Measurements from ENCODE around the gene ZNF385A. TPM values are rescaled to one million over a fixed set of nuclear protein-coding genes. Genes with fewer than 3 reads are reported as not detected.

Gene ZNF385A
- polyA plus RNA-seq, 1 donor = 4.7 TPM

DNA sequence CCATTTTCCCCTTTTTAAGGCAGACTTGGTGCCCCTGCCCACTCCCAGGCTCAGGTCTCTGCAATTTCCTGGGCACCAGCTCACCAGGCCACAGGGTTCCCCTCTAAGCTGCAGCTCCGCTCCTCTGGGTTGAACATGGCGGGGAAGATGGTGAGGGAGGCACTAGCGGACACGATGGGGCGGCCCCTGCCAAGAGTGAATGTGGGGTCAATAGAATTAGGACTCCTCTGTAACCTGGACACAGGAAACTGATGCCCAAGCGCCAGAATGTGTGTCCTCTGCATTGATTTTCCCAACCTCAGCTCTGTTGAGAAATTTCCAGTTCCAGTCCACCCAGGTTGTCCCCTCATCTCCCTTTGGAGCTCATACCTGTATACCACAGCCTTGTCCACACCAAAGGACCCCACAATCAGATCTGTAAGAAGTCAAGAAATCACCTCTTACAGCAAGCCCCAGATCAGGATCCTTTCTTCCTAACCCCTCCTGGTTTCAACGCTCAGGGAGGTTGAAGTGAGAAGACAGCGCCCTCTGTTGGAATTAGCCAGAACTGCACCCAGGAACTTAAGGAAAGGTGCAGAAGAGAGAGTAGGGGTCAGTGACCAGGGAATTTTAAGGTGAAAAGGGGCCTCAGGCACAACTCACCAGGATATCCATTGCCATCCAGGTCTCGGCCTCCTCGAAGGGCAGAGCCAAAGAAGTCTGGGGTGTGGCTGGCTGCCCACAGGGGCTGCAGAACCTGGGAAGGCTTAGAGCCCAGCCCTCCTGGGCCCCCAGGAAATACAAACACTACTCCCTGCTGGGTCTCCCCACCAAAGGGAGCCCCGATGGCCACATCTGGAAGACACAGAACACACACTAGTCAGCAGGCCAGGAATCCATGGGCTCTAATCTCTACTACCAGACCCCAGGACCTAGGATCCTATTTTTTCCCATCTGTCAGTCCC lies 19.8 kb upstream of the ZNF385A start:
- no CpG with 5 or more reads among the region's 11 CpGs for WGBS (ENCODE audit: insufficient coverage, low lambda C conversion rate)
- no peak for DNase-seq
- no peak overlapping the region for H3K4me3 ChIP-seq (ENCODE audit: low read length)
- no peaks in the 10 kb centered on the region for H3K9me3 ChIP-seq (ENCODE audit: control insufficient read depth, low read depth, low read length)
- H3K36me3 ChIP-seq (ENCODE audit: control insufficient read depth, insufficient read depth, low read length) = peaks cover 41% of the 10 kb centered on the region
- H3K27ac ChIP-seq (ENCODE audit: low read length) = no peak overlapping the region
- H3K4me1 ChIP-seq (ENCODE audit: control insufficient read depth, insufficient read depth, low read length) = no peaks in the 10 kb centered on the region
- peaks cover 12% of the 10 kb centered on the region for H3K27me3 ChIP-seq (ENCODE audit: control insufficient read depth, insufficient read depth, low read length)

DNA sequence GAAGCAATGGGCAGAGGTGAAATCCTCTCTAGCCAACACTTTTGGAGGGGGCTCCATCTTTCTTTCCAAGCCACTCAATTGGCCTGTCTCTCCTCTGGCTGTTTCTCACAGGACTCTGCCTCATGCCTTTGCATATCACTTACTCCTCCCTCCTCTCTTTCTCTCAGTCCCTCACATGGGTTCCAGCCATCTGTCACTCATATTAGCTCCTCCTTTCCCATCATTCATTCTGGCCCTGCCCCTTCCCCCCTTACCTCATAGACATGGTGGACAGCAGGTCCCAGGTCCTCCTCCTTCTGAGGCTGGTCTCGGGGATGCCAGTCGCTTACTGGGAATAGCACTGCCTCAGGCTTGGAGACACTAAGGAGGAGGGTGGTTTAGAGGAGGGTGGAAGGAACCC lies 16.6 kb upstream of the ZNF385A start:
- DNase-seq = no peak
- Histone ChIP-seq H3K36me3 (ENCODE audit: control insufficient read depth, insufficient read depth, low read length) (peaks cover 50% of the 10 kb centered on the region), H3K4me3 (ENCODE audit: low read length) (no peak overlapping the region)

DNA sequence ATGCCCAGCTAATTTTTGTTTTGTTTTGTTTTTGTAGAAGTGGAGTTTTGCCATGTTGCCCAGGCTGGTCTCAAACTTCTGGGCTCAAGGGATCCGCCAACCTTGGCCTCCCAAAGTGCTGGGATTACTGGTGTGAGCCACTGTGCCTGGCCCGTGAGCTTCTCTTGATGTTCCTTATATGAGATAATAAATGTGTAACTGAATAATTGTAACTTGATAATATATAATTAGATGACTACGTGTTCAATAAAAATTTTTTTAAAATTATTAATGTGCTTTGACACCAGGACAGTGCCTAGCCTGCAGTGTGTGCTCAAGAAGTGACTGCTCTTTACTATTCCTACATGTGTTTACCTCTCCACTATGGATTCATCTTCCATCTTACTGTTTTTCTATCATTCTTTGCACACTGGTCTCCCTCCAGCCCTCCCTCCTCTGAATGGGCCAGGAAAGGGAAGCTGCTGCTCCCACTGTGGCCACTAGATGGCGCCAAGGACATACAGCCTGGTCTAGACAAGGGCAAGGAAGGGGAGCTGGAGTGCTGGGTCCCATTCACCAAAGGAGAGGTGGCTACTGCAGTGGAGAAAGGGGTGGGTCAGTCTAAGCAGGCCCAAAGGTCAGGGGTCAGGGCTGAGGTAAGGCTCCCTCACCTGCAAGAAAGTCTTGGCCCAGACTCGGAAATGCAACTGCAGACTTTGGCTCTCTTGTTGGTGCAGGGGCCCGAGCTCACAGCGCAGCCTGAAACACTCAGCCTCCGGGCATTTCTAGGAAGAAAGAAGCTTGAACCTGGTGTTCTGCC lies 14.7 kb upstream of the ZNF385A start:
- H3K4me3 ChIP-seq (ENCODE audit: low read length) = no peak overlapping the region
- no peaks in the 10 kb centered on the region for H3K4me1 ChIP-seq (ENCODE audit: control insufficient read depth, insufficient read depth, low read length)
- no peaks in the 10 kb centered on the region for H3K9me3 ChIP-seq (ENCODE audit: control insufficient read depth, low read depth, low read length)
- no peak overlapping the region for H3K27ac ChIP-seq (ENCODE audit: low read length)
- DNase-seq = peak; percentile 57 to 71
- peaks cover 54% of the 10 kb centered on the region for H3K36me3 ChIP-seq (ENCODE audit: control insufficient read depth, insufficient read depth, low read length)
- peaks cover 6% of the 10 kb centered on the region for H3K27me3 ChIP-seq (ENCODE audit: control insufficient read depth, insufficient read depth, low read length)
- no CpG with 5 or more reads among the region's 8 CpGs for WGBS (ENCODE audit: insufficient coverage, low lambda C conversion rate)

More for the DNA sequence above, 16.6 kb upstream of the ZNF385A start:
- no CpG with 5 or more reads among the region's 2 CpGs for WGBS (ENCODE audit: insufficient coverage, low lambda C conversion rate)
- H3K27ac ChIP-seq (ENCODE audit: low read length) = no peak overlapping the region
- H3K9me3 ChIP-seq (ENCODE audit: control insufficient read depth, low read depth, low read length) = no peaks in the 10 kb centered on the region
- peaks cover 8% of the 10 kb centered on the region for H3K27me3 ChIP-seq (ENCODE audit: control insufficient read depth, insufficient read depth, low read length)
- no peaks in the 10 kb centered on the region for H3K4me1 ChIP-seq (ENCODE audit: control insufficient read depth, insufficient read depth, low read length)

DNA sequence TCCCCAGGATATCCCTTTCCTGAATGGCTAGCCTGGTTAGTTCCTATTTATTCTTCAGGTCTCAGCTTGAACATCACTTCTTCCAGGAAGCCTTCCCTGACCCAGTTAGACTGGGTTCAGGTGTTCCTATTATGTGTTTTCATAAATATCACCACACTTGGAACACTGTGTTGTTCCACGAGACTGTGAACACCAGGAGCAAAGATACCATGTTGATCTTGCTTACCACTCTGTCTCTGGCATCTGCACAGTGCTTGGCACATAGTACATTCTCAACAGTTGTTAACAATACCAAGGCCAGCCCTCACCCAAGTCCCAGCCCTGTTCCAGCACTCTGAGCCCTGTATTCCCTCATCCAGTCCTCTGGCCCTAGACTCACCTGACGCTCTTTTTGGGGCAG lies 13.7 kb upstream of the ZNF385A start:
- Histone ChIP-seq H3K36me3 (ENCODE audit: control insufficient read depth, insufficient read depth, low read length) (peaks cover 48% of the 10 kb centered on the region), H3K4me1 (ENCODE audit: control insufficient read depth, insufficient read depth, low read length) (no peaks in the 10 kb centered on the region), H3K4me3 (ENCODE audit: low read length) (no peak overlapping the region), H3K9me3 (ENCODE audit: control insufficient read depth, low read depth, low read length) (no peaks in the 10 kb centered on the region), H3K27ac (ENCODE audit: low read length) (no peak overlapping the region), H3K27me3 (ENCODE audit: control insufficient read depth, insufficient read depth, low read length) (peaks cover 6% of the 10 kb centered on the region)
- WGBS (ENCODE audit: insufficient coverage, low lambda C conversion rate) = no CpG with 5 or more reads among the region's 2 CpGs
- DNase-seq = no peak

DNA sequence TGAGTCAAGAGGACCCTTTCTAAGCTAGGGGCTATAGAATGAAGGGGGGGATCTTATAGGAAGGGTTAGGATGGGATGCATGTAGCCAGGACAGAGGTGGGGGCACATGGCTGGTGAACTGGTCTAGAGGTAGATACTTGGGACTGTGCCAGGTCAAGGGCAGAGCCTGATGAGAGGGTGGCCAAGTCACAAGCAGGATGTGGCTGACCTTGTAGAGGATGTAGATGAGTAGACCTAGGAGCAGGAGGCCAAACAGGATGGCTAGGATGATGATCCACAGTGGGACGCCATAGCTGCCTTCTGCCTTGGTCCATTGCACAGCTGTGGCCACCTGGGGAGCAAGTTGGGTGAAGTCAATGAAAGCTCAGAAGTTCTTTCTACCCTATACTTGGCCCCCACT lies 12.6 kb upstream of the ZNF385A start:
- H3K27ac ChIP-seq (ENCODE audit: low read length) = no peak overlapping the region
- WGBS (ENCODE audit: insufficient coverage, low lambda C conversion rate) = no CpG with 5 or more reads among the region's 1 CpG
- H3K4me3 ChIP-seq (ENCODE audit: low read length) = no peak overlapping the region
- H3K9me3 ChIP-seq (ENCODE audit: control insufficient read depth, low read depth, low read length) = no peaks in the 10 kb centered on the region
- H3K27me3 ChIP-seq (ENCODE audit: control insufficient read depth, insufficient read depth, low read length) = peaks cover 10% of the 10 kb centered on the region
- H3K4me1 ChIP-seq (ENCODE audit: control insufficient read depth, insufficient read depth, low read length) = no peaks in the 10 kb centered on the region
- no peak for DNase-seq
- peaks cover 43% of the 10 kb centered on the region for H3K36me3 ChIP-seq (ENCODE audit: control insufficient read depth, insufficient read depth, low read length)

DNA sequence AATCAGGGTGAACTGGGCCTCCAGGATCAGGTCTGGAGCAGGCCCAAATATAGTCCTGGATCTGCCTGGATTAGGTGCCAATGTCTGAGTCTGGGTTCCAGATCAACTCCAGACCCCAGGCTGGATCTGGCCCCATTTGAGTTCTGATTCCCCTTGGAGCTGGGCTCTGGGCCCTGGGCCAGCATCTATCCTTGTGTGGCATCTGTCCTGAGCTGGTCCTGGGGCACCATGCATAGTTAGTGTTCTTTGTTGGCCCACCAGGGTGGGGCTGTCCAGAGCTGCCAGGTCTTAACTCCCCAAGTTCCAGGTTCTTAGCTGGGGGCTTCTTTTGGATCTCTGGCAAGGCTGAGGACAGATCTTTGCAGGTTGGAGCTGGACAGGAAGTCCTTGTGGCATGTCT lies 11.0 kb upstream of the ZNF385A start:
- no peak for DNase-seq
- Histone ChIP-seq H3K27me3 (ENCODE audit: control insufficient read depth, insufficient read depth, low read length) (peaks cover 12% of the 10 kb centered on the region), H3K36me3 (ENCODE audit: control insufficient read depth, insufficient read depth, low read length) (peaks cover 31% of the 10 kb centered on the region), H3K4me1 (ENCODE audit: control insufficient read depth, insufficient read depth, low read length) (peaks cover 8% of the 10 kb centered on the region), H3K4me3 (ENCODE audit: low read length) (no peak overlapping the region), H3K27ac (ENCODE audit: low read length) (no peak overlapping the region), H3K9me3 (ENCODE audit: control insufficient read depth, low read depth, low read length) (no peaks in the 10 kb centered on the region)

DNA sequence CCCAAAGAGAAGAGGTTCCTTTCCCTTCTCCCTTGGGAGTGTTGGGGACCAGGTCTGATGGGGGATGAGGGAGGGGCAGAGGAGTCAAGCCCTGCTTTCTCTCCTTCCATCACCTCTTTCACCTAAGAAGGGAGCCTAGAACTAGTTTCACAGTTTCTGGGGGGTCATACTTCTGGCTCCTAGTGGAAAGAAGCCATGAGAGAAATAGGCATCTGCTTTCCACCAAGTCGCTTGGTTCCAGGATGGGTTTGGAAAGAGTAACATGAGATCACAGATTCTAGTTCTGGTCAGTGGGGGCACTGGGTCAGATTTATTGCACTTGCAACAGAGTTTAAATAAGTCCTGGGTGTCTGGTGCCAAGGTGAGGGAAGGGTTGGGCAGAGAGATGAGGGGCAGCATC lies 10.5 kb upstream of the ZNF385A start:
- Histone ChIP-seq H3K36me3 (ENCODE audit: control insufficient read depth, insufficient read depth, low read length) (peaks cover 27% of the 10 kb centered on the region), H3K4me3 (ENCODE audit: low read length) (no peak overlapping the region), H3K9me3 (ENCODE audit: control insufficient read depth, low read depth, low read length) (no peaks in the 10 kb centered on the region), H3K27me3 (ENCODE audit: control insufficient read depth, insufficient read depth, low read length) (peaks cover 12% of the 10 kb centered on the region), H3K4me1 (ENCODE audit: control insufficient read depth, insufficient read depth, low read length) (peaks cover 8% of the 10 kb centered on the region), H3K27ac (ENCODE audit: low read length) (no peak overlapping the region)
- no peak for DNase-seq
- no CpG with 5 or more reads among the region's 1 CpG for WGBS (ENCODE audit: insufficient coverage, low lambda C conversion rate)

DNA sequence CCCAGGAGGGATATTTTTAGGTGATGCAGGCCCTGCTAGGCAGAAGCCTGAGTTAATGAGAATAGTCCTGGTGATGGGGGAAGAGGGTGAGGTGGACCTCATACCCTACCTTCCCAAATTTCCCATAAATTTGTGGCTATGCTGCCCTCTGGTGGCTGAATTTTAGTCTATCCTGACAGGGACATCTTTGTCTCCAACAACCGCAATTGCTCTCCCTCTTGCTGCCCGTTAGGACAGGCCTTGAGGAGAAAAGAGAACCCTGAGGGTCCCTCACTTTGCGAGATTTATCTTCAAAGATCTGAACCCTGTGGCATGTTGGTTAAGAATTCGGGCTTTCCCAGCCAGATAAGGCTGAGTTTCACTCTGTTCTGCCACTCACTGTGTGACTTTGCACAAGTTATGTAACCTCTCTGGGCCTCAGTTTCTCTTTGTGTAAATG lies 9.8 kb upstream of the ZNF385A start:
- Histone ChIP-seq H3K27ac (ENCODE audit: low read length) (no peak overlapping the region), H3K27me3 (ENCODE audit: control insufficient read depth, insufficient read depth, low read length) (peaks cover 12% of the 10 kb centered on the region), H3K36me3 (ENCODE audit: control insufficient read depth, insufficient read depth, low read length) (peaks cover 27% of the 10 kb centered on the region), H3K4me1 (ENCODE audit: control insufficient read depth, insufficient read depth, low read length) (peaks cover 8% of the 10 kb centered on the region), H3K4me3 (ENCODE audit: low read length) (no peak overlapping the region), H3K9me3 (ENCODE audit: control insufficient read depth, low read depth, low read length) (no peaks in the 10 kb centered on the region)
- no CpG with 5 or more reads among the region's 4 CpGs for WGBS (ENCODE audit: insufficient coverage, low lambda C conversion rate)
- no peak for DNase-seq

DNA sequence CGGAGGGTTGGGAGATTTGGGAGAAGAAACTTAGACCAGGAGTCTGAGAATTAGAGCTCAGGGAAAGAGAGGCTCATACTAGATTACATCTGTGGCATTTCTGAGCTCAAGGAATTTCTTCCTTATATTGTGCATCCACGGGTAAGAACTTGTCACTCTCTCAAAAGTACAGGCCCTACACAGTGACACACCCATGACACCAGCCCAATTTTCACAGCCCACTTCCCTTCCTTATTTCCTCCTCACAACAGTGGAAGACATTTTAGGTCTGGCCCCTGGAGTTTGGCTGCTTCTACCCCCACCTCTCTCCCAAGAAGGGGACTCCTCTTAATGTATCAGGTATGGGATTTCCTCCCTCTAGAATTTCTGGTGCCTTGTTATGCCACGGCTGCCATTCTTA lies 9.2 kb upstream of the ZNF385A start:
- Histone ChIP-seq H3K4me1 (ENCODE audit: control insufficient read depth, insufficient read depth, low read length) (peaks cover 8% of the 10 kb centered on the region), H3K36me3 (ENCODE audit: control insufficient read depth, insufficient read depth, low read length) (peaks cover 25% of the 10 kb centered on the region), H3K27me3 (ENCODE audit: control insufficient read depth, insufficient read depth, low read length) (peaks cover 12% of the 10 kb centered on the region), H3K27ac (ENCODE audit: low read length) (no peak overlapping the region), H3K9me3 (ENCODE audit: control insufficient read depth, low read depth, low read length) (no peaks in the 10 kb centered on the region), H3K4me3 (ENCODE audit: low read length) (no peak overlapping the region)
- no CpG with 5 or more reads among the region's 3 CpGs for WGBS (ENCODE audit: insufficient coverage, low lambda C conversion rate)
- no peak for DNase-seq

DNA sequence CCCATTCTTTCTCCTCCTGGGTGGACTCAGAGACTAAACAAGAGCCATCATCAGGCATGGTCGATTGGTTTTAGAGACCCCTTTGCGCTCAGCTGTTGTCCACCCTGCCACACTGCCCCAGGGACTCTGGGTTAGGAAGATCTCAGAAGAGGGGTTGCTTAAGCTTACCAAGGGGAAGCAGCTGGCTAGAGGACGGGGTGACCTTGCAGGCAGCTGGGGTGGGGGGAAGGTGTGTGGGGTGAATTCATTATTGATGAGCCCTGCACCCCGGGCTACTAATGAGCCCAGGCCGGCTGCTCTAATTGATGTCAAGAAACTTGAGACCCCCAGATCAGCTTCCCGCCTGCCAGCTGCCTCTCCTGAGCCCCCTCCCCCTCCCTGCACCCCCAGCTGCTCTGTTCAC lies 8.7 kb upstream of the ZNF385A start:
- WGBS (ENCODE audit: insufficient coverage, low lambda C conversion rate) = no CpG with 5 or more reads among the region's 6 CpGs
- no peak overlapping the region for H3K4me3 ChIP-seq (ENCODE audit: low read length)
- H3K4me1 ChIP-seq (ENCODE audit: control insufficient read depth, insufficient read depth, low read length) = peaks cover 12% of the 10 kb centered on the region
- peaks cover 12% of the 10 kb centered on the region for H3K27me3 ChIP-seq (ENCODE audit: control insufficient read depth, insufficient read depth, low read length)
- H3K27ac ChIP-seq (ENCODE audit: low read length) = no peak overlapping the region
- no peaks in the 10 kb centered on the region for H3K9me3 ChIP-seq (ENCODE audit: control insufficient read depth, low read depth, low read length)
- no peak for DNase-seq
- H3K36me3 ChIP-seq (ENCODE audit: control insufficient read depth, insufficient read depth, low read length) = peaks cover 21% of the 10 kb centered on the region
